Lower leg skin (tissue), 4 donors: ENCODE results near the gene ABLIM1. TPM values are rescaled to one million over a fixed set of nuclear protein-coding genes. Genes with fewer than 3 reads are reported as not detected.

Source experiments
- DNase-seq, 2 donors: peaks; one replicate each; pipeline ENCODE4 v3.0.0-alpha.2; 2019; ENCODE audit warnings: low spot score in 2 of 2
- H3K4me3 ChIP-seq: fragments of 200-600 bp; sonication (generic); 2 replicates; pipeline ENCODE4 v1.5.1; 2017; ENCODE audit warnings: mild to moderate bottlenecking, low read depth; ENCODE audit not compliant: poor library complexity, severe bottlenecking
- CTCF ChIP-seq, 3 donors: fragments of 450-650 bp; IDR thresholded peaks; one replicate each; pipeline ENCODE4 v1.5.1; 2016; ENCODE audit warnings: antibody characterized with exemption in 3 of 3, mild to moderate bottlenecking in 3 of 3, moderate library complexity in 2 of 3
- POLR2A ChIP-seq, 2 donors: fragments of 450-650 bp; IDR thresholded peaks; one replicate each; pipeline ENCODE4 v1.6.1; 2016 to 2017; ENCODE audit warnings: antibody characterized with exemption in 2 of 2, mild to moderate bottlenecking in 1 of 2, moderate library complexity in 1 of 2
- WGBS, 2 donors: methylation state at CpG; one replicate each; pipeline ENCODE4 v1.1.5; 2018; 5-methylcytosine and 5-hydroxymethylcytosine counted together
- intact Hi-C: fragments of 100-400 bp; cut with DNase I; formaldehyde crosslinking; loops from one replicate; pipeline ENCODE4 v1.15.0; 2023; ENCODE audit warnings: low total_unique reads
- total RNA-seq, 4 donors: library from RNA; depleted of rRNA; stranded (reverse); fragments of >200 nt; gene quantifications; one replicate each; pipeline ENCODE4 v1.1.0, GENCODE V29; 2016

Gene ABLIM1
- total RNA-seq, 4 donors from 2014 or later: 171 to 258 (median 209) TPM

GRCh38 chr10:114470956-114471905 lies 186.8 kb downstream of the ABLIM1 start:
- TF ChIP-seq POLR2A (IDR thresholded peaks at IDR 0.05) (no peak), CTCF (IDR thresholded peaks at IDR 0.05) (peak in 2 of 3 donors; percentile 68 to 77)
- DNase-seq: peak in 1 of 2 donors; percentile 92
- intact Hi-C loops: loop anchor here (5.0 kb wide), 2 partner anchors 76 to 316 kb away; no protein-coding TSS in a partner anchor
- 33 to 34% methylated on average over 11 of the region's 11 CpGs for WGBS, 2 donors
- no peak overlapping the region for H3K4me3 ChIP-seq

GRCh38 chr10:114470361-114470760 lies 187.7 kb downstream of the ABLIM1 start:
- TF ChIP-seq CTCF (IDR thresholded peaks at IDR 0.05) (no peak), POLR2A (IDR thresholded peaks at IDR 0.05) (no peak)
- intact Hi-C loops: loop anchor here (5.0 kb wide), 2 partner anchors 77 to 317 kb away; no protein-coding TSS in a partner anchor
- H3K4me3 ChIP-seq: no peak overlapping the region
- 97 to 100% methylated on average over 1 of the region's 1 CpG for WGBS, 2 donors
- DNase-seq: no peak

- no peak overlapping the region for H3K4me3 ChIP-seq
- intact Hi-C loops: no loop called here
- DNase-seq: no peak
- WGBS, 2 donors: 78 to 89% methylated on average over 3 of the region's 3 CpGs
- TF ChIP-seq POLR2A (IDR thresholded peaks at IDR 0.05): no peak
- TF ChIP-seq CTCF (IDR thresholded peaks at IDR 0.05): no peak
These were observed 199.1 kb downstream of the ABLIM1 start for GRCh38 chr10:114458955-114459354.

GRCh38 chr10:114458216-114458920 lies 199.7 kb downstream of the ABLIM1 start:
- intact Hi-C loops: no loop called here
- TF ChIP-seq POLR2A (IDR thresholded peaks at IDR 0.05): no peak
- no peak for TF ChIP-seq CTCF (IDR thresholded peaks at IDR 0.05)
- DNase-seq: no peak
- no peak overlapping the region for H3K4me3 ChIP-seq
- 87 to 88% methylated on average over 9 of the region's 9 CpGs for WGBS, 2 donors

GRCh38 chr10:114453576-114453975 lies 204.5 kb downstream of the ABLIM1 start:
- no peak for DNase-seq
- WGBS, 2 donors: 94 to 97% methylated on average over 9 of the region's 9 CpGs
- intact Hi-C loops: no loop called here
- H3K4me3 ChIP-seq: no peak overlapping the region
- TF ChIP-seq CTCF (IDR thresholded peaks at IDR 0.05): no peak
- TF ChIP-seq POLR2A (IDR thresholded peaks at IDR 0.05): no peak
